Smooth muscle cell of the brain vasculature (primary cell): ENCODE data around the gene OGFOD3.
A peak's percentile ranks its signal among the peaks of the same experiment; 100 is the strongest.
"Not testable (repeated sequence)": the region's sequence is repeated elsewhere in the genome, so short reads cannot be mapped to it uniquely, and the experiment has no call there.

ENCODE experiments used
- DNase-seq: peaks from one replicate; pipeline ENCODE4 v3.0.0-alpha.2; 2012; ENCODE audit warnings: low read depth, low spot score

The OGFOD3 gene

DNA sequence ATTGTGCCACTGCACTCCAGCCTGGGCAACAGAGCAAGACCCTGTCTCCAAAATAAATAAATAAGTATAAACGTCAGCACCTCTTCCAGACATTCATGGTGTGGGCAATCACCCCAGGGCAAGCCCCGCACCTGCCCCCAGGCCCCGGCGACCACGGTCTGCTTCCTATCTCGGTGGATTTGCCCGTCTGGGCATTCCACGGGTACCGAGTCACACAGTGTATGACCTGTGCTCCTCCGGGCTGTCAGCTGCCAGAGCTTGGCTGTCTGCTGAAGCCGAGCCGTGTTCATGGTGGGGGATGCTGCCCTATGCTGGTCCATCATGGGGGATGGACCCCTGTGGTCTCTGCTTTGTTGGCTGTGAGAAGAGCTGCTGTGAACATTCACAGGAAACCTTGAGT lies 16.7 kb upstream of the OGFOD3 start:
- DNase-seq = no peak

DNA sequence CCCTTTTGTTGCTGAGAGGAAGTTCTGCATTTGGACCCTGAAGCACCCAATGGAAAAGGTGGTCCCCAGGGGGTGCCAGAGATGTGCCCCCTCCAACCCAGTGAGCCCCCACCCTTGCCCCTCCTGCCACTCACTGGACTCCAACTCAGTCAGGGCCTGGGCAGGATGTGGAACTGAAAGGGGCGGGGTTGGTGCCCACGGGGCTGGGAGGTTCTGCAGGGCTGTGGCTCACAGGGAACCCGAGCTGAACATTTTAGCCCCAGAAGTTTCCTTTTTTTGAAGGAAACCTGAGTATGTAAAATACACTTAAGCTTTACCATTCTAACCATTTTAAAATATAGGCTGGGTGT lies 15.8 kb upstream of the OGFOD3 start:
- no peak for DNase-seq

DNA sequence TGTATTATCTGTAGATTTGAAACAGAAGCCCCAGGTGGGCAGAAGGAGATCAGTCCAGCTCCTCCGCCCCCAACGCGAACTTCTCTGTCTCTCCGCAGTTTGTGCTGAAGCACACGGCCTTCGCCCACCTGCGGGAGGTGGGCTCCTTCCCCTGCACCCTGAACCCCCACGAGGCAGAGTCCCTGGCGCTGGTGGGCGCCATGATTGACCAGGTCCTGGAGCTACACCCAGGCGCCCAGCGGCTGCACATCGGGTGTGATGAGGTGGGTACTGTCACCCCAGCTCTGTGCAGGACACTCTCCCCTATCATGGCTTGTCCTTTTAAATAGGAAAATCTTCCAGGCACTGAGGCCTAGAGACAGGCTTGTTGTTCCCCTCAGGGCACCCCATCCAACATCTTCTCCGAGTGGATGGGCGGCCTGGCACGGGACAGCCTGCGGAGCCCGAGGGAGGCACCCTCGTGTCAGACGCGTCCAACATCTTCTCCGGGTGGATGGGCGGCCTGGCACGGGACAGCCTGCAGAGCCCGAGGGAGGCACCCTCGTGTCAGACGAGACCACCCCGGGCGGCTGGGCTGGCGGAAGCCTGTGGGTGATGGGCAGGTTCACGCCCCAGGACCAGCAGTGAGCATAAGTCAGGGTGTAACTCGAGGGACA lies 15.3 kb upstream of the OGFOD3 start:
- no peak for DNase-seq

DNA sequence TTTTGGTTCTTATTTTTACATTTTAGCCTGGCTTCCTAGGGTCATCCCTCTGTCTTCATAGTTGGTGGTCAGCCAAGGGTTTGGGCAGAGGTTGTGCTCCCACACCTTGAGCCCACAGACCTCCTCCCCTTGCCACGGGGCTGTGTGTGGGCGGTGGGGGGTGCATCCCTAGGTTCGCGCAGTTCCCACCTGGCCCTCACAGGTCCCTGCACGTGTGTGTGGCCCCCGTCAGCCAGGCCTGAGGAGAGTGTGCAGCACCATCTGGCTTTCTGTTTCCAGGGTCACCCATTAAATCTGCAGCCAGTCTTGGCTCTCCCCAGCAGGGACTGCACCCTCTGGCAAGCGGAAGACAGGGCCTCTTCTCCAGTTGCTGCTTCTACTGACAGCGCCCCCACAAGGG lies 13.6 kb upstream of the OGFOD3 start:
- DNase-seq = no peak

DNA sequence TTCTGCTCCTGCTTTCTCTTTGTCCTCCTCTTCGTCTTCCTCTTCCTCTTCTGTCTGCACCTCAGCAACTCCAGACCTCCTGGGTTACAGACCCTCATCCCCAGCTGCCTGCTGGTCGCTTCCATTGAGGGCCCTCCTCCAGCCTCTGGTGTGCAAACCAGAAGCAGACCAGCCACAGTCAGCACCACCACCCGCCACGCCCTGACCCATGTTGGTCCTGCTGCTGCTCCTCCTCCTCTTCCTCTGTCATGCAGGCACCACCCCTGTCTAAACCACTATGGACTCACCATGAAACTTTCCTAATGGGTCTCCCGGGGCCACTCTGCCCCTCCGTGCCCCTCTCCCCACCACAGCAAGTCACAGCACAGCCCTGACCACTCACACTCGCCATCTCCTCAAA lies 11.4 kb upstream of the OGFOD3 start:
- no peak for DNase-seq

DNA sequence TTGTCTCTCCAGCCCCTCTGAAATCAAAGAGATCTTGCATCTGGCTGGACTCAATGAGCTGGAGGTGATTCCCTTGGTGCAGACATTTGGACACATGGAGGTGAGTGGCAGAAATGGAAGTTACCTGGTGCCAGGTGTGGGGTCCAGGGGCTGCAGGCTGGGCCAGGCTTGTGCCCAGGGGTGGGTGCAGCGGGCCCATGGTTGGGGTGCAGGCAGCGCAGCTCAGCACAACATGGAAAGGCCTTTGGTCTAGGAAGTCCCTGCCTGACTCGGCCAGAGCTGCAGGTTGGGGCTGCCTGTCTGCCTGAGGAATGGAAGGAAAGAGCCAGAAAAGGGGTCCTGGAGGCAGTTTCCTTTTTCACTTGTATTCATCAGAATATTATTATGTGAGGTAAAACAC lies 10.2 kb upstream of the OGFOD3 start:
- no peak for DNase-seq

DNA sequence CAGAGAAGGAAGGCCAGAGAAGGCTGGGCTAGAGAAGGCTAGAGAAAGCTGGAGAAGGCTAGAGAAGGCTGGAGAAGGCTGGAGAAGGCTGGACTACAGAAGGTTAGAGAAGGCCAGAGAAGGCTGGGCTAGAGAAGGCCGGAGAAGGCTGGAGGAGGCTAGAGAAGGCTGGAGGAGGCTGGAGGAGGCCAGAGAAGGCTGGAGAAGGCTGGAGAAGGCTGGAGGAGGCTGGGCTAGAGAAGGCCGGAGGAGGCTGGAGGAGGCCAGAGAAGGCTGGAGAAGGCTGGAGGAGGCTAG lies 6.4 kb upstream of the OGFOD3 start:
- DNase-seq = no peak

DNA sequence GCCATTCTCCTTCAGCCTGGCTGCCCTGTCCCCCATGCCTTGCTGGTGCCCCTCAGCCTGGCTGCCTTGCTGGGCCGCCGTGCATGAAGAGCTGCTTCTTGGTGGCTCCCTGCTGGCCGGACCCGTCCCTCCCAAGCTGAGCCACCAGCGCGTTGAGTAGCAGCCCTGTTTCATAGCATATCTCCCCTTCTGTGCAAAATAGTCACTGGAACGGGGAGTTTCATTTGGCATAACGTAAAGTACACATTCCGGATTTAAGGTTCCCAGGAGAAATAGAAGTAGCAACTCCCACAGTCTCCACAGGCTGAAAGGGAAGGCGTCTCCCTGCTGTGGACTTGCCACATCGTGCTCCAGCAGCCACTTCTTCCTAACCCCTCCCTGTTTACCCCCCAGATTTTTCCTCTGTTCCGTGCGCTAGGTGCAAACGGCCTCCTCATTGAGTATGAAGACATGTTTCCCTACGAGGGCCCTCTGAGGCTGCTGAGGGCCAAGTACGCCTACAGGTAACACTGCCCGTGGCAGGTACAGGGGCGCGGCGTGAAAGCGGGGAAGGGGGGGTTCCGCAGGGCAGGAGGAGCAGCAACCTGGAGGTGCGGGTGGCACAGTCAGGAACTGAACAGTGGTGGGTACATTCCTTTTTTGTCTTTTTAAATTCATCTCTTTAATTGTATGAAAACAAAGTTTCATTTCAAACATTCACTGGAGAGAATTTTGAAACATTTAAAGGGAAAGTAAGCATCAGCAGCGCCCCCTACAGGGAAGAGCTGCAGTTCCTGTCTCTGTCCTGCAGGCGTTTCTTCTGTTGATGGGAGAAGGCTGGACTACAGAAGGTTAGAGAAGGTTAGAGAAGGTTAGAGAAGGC lies 5.8 kb upstream of the OGFOD3 start:
- DNase-seq = no peak

DNA sequence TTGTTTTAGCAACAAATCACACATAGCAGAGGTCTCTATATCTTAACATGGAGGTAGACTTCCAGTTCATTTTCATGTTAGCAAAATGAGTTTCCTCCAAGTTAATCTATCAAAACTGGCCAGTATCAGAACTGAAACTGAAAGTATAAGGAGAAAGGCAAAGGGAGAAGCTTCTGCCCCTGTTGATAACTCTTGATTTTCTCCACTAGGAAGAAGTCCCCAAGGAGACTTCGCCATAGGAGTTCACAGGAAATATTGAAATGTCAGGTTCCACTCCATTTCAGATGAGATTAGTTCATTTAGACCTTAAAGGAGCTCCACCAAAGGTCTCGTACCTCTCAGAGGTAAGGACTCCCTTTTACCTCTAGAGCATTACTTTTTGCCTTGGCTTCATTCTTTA lies 1.2 kb upstream of the OGFOD3 start:
- no peak for DNase-seq

DNA sequence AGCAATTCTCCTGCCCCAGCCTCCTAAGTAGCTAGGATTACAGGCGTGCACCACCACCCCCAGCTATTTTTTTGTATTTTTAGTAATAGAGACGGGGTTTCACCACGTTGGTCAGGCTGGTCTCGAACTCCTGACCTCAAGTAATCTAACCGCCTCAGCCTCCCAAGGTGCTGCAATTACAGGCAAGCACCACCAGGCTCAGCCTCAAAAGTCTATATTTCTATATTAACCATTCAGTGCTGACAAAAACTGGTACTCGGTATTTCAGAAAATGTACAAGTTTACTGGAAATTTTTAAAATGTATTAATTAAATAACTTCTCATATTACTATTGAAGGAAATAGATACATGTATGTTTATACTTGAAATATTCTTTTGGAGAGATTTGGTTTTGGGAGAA lies 1.6 kb downstream of the OGFOD3 start:
- no peak for DNase-seq

DNA sequence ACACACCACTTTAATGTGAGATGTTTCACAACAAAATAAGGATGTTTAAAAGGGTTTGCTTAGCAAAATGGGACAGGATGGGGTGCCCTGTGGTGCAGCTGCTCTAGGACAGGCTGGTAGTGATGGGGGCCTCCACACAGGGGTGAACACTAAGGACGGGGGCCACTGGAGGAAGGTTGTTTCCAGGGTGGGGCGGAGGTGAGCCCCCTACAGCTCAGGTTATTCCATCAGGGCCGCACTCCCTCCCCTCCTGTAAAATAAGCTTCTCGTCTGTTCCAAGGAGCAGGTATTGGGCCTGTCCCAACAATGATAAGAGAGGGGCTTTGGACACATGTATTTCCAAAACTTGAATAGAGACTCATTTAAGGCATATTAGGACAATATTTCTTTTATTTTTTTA lies 2.1 kb downstream of the OGFOD3 start:
- no peak for DNase-seq

DNA sequence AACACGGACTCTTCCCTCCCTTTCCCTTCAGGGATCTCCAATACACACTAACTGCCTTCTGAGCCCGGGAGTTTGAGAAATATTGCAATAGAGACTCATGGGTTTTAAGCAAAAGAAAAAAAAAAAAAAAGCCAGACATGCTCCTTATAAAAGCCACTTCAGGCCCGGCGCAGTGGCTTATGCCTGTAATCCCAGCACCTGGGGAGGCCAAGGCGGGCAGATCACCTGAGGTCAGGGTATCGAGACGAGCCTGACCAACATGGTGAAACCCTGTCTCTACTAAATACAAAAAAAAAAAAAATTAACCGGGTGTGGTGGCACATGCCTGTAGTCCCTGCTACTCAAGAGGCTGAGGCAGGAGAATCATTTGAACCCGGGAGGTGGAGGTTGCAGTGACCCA lies 2.6 kb downstream of the OGFOD3 start:
- no peak for DNase-seq

DNA sequence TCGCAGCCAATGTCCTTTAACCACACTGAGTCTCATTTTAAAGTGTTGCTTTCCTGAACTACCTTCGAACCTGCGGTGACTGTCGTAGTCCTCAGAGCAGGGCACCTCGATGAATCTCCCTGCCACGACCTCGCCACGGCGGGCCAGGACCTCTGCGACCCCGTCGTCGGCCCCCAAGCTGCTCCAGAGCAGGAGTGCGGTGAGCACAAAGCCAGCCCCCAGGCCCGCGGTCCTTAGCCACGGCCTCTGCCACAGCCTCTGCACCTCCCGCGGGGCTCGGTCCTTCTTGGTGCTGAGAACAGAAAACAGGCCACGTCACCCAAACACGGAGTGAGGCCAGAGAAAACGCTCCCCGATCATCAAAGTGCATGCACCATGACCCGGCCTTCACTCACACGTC lies 3.0 kb downstream of the OGFOD3 start:
- DNase-seq = no peak

DNA sequence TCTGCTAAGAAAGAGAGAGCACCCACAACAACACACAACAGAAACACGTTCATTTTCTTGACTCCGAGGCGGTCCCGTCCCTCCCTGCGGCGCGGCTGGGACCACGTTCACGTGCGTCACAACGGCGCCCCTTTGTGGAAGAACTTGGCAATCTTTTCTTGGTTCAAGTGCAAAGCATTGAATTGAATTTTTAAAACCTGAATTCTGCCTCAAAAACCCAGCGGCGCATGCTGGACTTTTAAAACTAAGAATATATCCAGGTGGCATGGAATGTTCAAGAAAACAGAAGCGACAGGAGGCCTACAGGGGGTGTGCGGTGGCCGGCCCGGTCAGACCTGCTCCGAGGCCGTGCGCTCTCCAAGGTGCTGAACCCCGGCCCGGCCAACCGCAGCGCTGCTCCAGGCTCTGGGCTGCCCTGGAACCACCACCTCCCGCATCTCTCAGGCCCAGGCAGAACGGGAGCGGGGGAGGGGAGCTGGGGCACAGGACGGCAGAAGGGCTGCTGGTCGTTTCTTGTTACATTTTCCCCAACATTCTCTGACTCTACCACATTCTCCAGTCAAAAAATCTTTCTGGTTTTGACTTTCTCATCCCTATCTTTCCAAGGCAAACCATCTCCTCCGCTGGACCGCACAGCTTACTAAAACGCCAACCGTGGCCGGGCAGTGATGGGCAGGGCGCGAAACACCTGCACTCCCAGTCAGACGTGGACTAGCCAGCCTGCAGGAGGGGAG lies 3.7 kb downstream of the OGFOD3 start:
- no peak for DNase-seq

DNA sequence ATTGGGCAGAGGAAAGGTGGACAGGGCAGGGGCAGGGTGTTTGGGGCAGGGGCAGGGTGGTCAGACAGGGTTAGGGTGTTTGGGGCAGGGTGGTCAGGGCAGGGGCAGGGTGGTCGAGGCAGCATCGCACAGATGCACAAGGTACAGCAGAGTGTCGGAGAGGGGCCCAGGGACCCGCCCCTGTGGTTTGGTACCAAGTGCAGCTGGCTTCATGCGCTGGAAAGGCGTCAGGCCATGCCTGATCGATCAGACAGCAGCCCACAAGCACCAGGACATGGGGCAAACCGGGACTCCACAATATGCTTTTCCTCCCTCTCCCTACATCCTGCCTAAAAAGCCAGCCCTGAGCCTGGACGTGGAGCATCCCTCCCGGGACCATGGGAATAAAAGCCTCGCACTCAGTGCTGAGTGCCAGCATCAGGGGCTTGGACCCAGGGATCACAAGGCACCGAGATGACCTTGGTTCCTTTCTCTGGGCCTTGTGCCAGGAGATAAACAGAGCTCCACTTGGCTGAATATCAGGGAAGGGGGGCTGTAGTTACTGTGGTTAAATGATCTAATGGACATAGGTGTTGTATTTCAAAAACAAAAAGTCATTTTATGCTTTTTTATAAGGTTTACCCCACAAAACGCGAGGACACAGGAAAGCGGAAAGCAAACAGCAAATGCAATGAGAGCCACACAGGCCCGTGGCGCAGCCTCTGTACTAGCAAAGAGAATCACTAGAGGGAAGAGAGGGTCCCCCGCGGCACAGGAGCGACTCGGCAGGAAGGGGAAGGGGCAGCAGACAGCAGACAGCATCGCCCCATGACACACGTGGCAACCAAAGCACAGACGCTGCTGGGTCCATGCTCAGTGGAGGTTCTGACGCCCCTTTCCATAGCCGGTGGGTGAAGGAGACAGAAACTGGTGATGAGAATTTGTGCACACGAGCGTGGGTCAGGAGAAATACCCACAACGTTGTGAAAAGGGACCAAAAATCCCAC lies 5.6 kb downstream of the OGFOD3 start:
- DNase-seq = no peak

DNA sequence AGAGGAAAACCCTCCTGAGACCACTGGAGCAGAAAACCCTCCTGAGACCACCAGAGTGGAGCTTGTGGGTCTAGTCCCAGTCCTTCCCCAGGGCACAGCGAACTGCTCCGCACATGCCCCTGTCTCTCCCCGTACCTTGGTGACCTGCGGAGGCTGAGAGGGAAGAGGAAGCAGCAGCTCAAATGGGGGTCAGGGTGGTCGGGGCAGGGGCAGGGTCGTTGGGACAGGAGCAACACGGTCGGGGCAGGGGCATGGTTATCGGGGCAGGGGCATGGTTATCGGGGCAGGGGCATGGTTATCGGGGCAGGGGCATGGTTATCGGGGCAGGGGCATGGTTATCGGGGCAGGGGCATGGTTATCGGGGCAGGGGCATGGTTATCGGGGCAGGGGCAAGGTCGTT lies 6.3 kb downstream of the OGFOD3 start:
- not testable (repeated sequence) for DNase-seq

DNA sequence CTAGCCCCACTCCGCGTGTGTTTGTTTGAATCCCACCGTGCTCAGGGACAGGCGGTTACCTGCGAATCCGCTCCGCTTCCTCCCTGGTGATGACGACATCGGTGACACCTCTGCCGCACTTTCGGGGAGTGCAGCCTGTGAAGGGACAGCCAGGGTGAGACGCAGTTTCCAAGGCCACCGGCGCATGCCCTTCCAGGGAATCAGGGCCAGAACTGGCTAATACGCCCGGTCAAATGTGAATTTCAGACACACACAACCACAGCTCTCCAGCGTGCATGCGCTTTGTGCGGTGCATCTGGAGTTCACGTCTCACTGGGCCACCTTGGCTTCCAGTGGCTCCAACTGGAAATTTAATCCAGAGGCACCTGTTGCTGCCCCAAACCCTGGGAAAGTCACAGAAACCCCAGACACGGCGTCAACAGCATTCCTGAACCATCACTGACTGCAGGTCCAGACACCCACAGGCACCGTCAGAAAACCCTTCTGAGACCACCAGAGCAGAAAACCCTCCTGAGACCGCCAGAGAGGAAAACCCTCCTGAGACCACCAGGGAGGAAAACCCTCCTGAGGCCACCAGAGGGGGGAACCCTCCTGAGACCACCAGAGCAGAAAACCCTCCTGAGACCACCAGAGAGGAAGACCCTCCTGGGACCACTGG lies 6.9 kb downstream of the OGFOD3 start:
- DNase-seq = no peak

DNA sequence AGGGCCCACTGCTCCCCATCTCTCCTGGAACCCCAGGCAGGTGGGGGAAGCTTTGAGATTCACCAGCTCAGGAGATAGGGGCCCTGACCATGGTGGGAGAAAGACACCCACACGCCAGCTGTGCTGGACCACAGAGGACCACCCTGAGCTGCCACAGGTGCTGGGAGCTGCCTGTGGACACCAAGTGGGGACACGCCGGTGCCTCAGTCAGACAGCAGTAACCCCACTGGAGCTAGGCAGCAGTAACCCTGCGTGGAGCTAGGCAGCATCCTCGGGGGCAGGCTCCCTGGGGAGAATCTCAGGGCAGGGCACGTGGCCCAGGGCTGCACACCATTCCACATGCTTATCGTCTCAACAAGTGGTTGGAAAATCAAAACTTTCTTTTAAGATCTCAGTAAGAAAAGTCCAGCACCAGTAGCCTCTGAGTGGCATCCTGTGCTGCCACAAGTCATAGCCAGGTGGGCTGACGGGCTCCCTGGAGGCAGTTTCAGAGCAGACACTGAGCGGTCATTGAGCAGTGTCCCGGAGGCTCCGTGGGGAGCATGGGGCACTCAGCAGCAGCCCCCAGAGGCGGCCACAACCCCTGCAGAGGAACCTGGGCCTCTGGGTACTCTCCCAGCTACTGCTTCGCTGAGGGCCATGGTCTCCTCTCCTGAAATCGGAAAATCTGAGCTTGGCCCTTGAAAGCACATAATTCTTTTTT lies 8.2 kb downstream of the OGFOD3 start:
- no peak for DNase-seq

DNA sequence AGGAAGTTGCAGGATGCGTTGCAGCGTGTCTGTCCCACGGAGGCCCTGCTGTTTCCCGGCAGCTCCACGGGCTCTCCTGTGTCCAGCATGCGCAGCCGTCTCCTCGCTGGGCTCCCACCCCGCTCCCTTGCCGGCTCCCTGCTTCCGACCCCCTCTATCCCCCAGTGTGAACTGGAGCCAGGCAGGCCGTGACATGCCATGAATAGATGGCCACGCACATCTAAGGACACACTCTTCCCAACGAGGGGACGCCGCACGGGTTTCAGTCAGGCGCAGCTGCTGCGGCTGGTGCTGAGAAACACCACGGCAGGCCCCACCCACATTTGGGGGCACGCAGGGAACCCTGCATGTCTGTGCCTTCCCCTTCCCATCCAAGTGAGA lies 9.5 kb downstream of the OGFOD3 start:
- no peak for DNase-seq

DNA sequence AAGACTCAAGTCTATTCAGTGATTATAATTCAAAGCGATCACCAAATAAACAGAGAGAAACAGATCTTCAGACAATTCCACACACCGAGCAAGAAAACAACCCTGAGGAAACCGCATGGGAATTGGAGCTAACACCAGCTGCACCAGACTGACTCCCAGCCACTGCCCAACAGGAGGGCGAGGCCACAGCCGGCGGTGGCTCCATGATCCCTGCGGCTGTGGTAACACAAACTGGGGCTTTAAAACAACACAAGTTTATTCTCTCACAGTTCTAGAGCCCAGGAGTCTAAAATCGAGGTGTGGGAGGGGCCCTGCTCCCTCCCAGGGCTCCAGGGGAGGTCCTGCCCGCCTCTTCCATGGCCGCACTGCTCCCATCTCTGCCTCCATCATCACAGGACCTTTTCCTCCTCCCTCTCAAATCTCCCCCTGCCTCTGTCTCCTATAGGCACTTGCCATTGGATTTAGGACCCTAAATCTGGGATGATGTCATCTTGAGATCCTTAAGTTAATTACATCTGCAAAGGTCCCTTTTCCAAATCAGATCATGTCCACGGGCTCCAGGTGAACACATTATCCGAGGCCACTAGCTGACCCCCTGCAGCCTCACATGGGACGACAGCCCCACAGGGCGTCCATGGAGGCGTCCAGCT lies 10.0 kb downstream of the OGFOD3 start:
- peak; percentile 78 for DNase-seq
